ENCODE measurements around the gene CFAP58.

DNA sequence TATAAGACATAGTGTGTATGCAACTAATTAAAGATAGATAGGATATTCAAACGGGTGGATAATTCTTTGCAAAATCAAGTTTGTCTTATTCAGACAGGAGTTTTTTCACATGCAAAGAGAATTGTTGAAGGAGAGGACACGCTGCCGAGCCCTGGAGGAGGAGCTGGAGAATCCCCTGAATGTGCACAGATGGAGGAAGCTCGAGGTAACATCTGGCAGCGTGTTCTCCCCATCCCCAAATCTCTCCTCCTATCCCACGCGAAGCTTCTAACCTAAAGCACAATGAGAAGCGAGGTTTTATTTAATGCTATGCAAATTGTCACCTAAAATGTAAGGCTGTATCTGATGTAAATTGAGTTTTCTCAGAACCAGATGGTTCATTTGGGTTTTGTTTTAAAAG is 50.0 kb downstream of the CFAP58 start:
- TF ChIP-seq, protein P1, sequence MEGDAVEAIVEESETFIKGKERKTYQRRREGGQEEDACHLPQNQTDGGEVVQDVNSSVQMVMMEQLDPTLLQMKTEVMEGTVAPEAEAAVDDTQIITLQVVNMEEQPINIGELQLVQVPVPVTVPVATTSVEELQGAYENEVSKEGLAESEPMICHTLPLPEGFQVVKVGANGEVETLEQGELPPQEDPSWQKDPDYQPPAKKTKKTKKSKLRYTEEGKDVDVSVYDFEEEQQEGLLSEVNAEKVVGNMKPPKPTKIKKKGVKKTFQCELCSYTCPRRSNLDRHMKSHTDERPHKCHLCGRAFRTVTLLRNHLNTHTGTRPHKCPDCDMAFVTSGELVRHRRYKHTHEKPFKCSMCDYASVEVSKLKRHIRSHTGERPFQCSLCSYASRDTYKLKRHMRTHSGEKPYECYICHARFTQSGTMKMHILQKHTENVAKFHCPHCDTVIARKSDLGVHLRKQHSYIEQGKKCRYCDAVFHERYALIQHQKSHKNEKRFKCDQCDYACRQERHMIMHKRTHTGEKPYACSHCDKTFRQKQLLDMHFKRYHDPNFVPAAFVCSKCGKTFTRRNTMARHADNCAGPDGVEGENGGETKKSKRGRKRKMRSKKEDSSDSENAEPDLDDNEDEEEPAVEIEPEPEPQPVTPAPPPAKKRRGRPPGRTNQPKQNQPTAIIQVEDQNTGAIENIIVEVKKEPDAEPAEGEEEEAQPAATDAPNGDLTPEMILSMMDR (conservative IDR thresholded peaks at IDR 0.05), result no peak
- TF ChIP-seq EZH2 (IDR thresholded peaks at IDR 0.05; ENCODE audit: low read depth), result no peak

Data from PC-9 (cell line).